Right cardiac atrium (tissue), 5 donors: ENCODE measurements around the gene ANKRD40. TPM values are rescaled to one million over a fixed set of nuclear protein-coding genes. Genes with fewer than 3 reads are reported as not detected.
"Not testable (repeated sequence)": the region's sequence is repeated elsewhere in the genome, so short reads cannot be mapped to it uniquely, and the experiment has no call there.

Experiments used
- ATAC-seq, 2 donors: fragments of 200-7000 bp; cut with Tn5 transposase; one replicate each; pipeline versions ENCODE4 v1.8.0 to v1.9.1; 2020; ENCODE audit warnings: moderate library complexity in 2 of 2, mild to moderate bottlenecking in 1 of 2
- DNase-seq, 3 donors: peaks; one replicate each; pipeline ENCODE4 v3.0.0-alpha.2; 2020
- H3K27ac ChIP-seq: one replicate; pipeline ENCODE4 v1.5.1; 2013; ENCODE audit warnings: mild to moderate bottlenecking, low read length, control low read depth, moderate library complexity
- H3K27me3 ChIP-seq: one replicate; pipeline ENCODE4 v1.6.1; 2013; ENCODE audit not compliant: control insufficient read depth, insufficient read depth
- H3K4me1 ChIP-seq: one replicate; pipeline ENCODE4 v1.6.1; 2013; ENCODE audit warnings: low read length; ENCODE audit not compliant: control insufficient read depth, insufficient read depth
- H3K4me3 ChIP-seq: one replicate; pipeline ENCODE4 v1.5.1; 2013; ENCODE audit warnings: low read length, control low read depth
- H3K9me3 ChIP-seq: one replicate; pipeline ENCODE4 v1.6.1; 2013; ENCODE audit warnings: low read length; ENCODE audit not compliant: control insufficient read depth
- WGBS: extraction: QIAGEN DNeasy Blood & Tissue Kit; methylation state at CpG from one replicate; pipeline ENCODE4 v1.1.7; 2013; 5-methylcytosine and 5-hydroxymethylcytosine counted together
- intact Hi-C, 4 donors: fragments of 100-400 bp; cut with DNase I; formaldehyde crosslinking; loops; one replicate each; pipeline versions ENCODE4 v1.11.0 to v1.14.0; 2022 to 2023
- polyA plus RNA-seq: library from polyadenylated mRNA; stranded (reverse); fragments of 200-250 nt; gene quantifications from one replicate; pipeline ENCODE4 v1.2.3, GENCODE V29; 2013
- total RNA-seq, 4 donors: library from RNA; stranded (reverse); fragmentation: NEBNext Ultra II Directional; extraction: Animal tissue kit (Norgen Biotek cat#: 25700); gene quantifications; one replicate each; pipeline ENCODE4 v1.2.1, GENCODE V29; 2021
- donor health status: healthy with polysubstance abuse.
- donor health status: DM: no; HTN: yes; CAD: no.
- donor health status: DM: no; HTN: no; CAD: no.
- donor health status: DM: no; HTN: yes; CAD: no; lungs with severe emphysema.
- donor health status: DM: yes; HTN: yes; CAD: no.

Gene ANKRD40
- total and polyA plus RNA-seq, 5 donors: 20.5 to 43.7 (median 39.9) TPM

- H3K4me3 ChIP-seq, H3K4me1 ChIP-seq, H3K9me3 ChIP-seq, ATAC-seq, DNase-seq, intact Hi-C loops, H3K27me3 ChIP-seq: not testable (repeated sequence)
- 85% methylated on average over 4 of the region's 4 CpGs for WGBS
- H3K27ac ChIP-seq: peak overlapping the region; percentile 77
These were observed 1.3 kb upstream of the ANKRD40 start for GRCh38 chr17:50709053-50709452.

- Histone ChIP-seq H3K27ac (peak overlapping the region; percentile 99), H3K4me3 (peak overlapping the region; percentile 78), H3K27me3 (no peaks in the 10 kb centered on the region), H3K4me1 (peaks cover 7% of the 10 kb centered on the region), H3K9me3 (no peaks in the 10 kb centered on the region)
- no peak for DNase-seq
- 2% methylated on average over 6 of the region's 6 CpGs for WGBS
- intact Hi-C loops: no loop called here
- peak; percentile 3 to 20 for ATAC-seq
These were observed 611 bp upstream of the ANKRD40 start for GRCh38 chr17:50708050-50709000.

GRCh38 chr17:50703162-50703561 lies 4.6 kb downstream of the ANKRD40 start:
- Histone ChIP-seq H3K27me3 (no peaks in the 10 kb centered on the region), H3K4me3 (no peak overlapping the region), H3K27ac (no peak overlapping the region), H3K9me3 (no peaks in the 10 kb centered on the region), H3K4me1 (no peaks in the 10 kb centered on the region)
- WGBS: 89% methylated on average over 3 of the region's 3 CpGs
- ATAC-seq (no peak), DNase-seq (no peak)
- intact Hi-C loops: no loop called here

GRCh38 chr17:50699410-50699809 lies 8.3 kb downstream of the ANKRD40 start:
- no peak overlapping the region for H3K4me3 ChIP-seq
- H3K9me3 ChIP-seq: no peaks in the 10 kb centered on the region
- H3K27me3 ChIP-seq: no peaks in the 10 kb centered on the region
- no peaks in the 10 kb centered on the region for H3K4me1 ChIP-seq
- DNase-seq (no peak), ATAC-seq (peak in 1 of 2 donors; percentile 9)
- intact Hi-C loops: no loop called here
- WGBS: 80% methylated on average over 7 of the region's 7 CpGs
- H3K27ac ChIP-seq: no peak overlapping the region

GRCh38 chr17:50697663-50698272 lies 9.9 kb downstream of the ANKRD40 start:
- no peak for ATAC-seq
- no peaks in the 10 kb centered on the region for H3K4me1 ChIP-seq
- intact Hi-C loops: no loop called here
- WGBS: 48% methylated on average over 3 of the region's 3 CpGs
- no peaks in the 10 kb centered on the region for H3K9me3 ChIP-seq
- H3K4me3 ChIP-seq: no peak overlapping the region
- H3K27ac ChIP-seq: no peak overlapping the region
- DNase-seq: no peak
- no peaks in the 10 kb centered on the region for H3K27me3 ChIP-seq

GRCh38 chr17:50697062-50697461 lies 10.7 kb downstream of the ANKRD40 start:
- Histone ChIP-seq H3K9me3 (no peaks in the 10 kb centered on the region), H3K4me3 (no peak overlapping the region), H3K27ac (no peak overlapping the region), H3K27me3 (no peaks in the 10 kb centered on the region), H3K4me1 (no peaks in the 10 kb centered on the region)
- DNase-seq (no peak), ATAC-seq (no peak)
- WGBS: 89% methylated on average over 3 of the region's 3 CpGs
- intact Hi-C loops: no loop called here

GRCh38 chr17:50696365-50696879 lies 11.3 kb downstream of the ANKRD40 start:
- intact Hi-C loops: no loop called here
- WGBS: 85% methylated on average over 3 of the region's 3 CpGs
- H3K4me3 ChIP-seq: no peak overlapping the region
- no peak overlapping the region for H3K27ac ChIP-seq
- H3K27me3 ChIP-seq: no peaks in the 10 kb centered on the region
- no peaks in the 10 kb centered on the region for H3K4me1 ChIP-seq
- ATAC-seq: no peak
- no peaks in the 10 kb centered on the region for H3K9me3 ChIP-seq
- no peak for DNase-seq

- intact Hi-C loops: no loop called here
- no peaks in the 10 kb centered on the region for H3K9me3 ChIP-seq
- H3K4me3 ChIP-seq: no peak overlapping the region
- H3K27ac ChIP-seq: no peak overlapping the region
- no peaks in the 10 kb centered on the region for H3K27me3 ChIP-seq
- WGBS: 88% methylated on average over 5 of the region's 5 CpGs
- no peak for DNase-seq
- no peaks in the 10 kb centered on the region for H3K4me1 ChIP-seq
- no peak for ATAC-seq
These were observed 14.6 kb downstream of the ANKRD40 start for GRCh38 chr17:50693036-50693682.

GRCh38 chr17:50692448-50693035 lies 15.2 kb downstream of the ANKRD40 start:
- no peak overlapping the region for H3K4me3 ChIP-seq
- intact Hi-C loops: no loop called here
- 80% methylated on average over 6 of the region's 6 CpGs for WGBS
- no peak for DNase-seq
- H3K27ac ChIP-seq: no peak overlapping the region
- ATAC-seq: no peak
- H3K9me3 ChIP-seq: no peaks in the 10 kb centered on the region
- H3K4me1 ChIP-seq: no peaks in the 10 kb centered on the region
- H3K27me3 ChIP-seq: no peaks in the 10 kb centered on the region

- H3K4me1 ChIP-seq: peaks cover 2% of the 10 kb centered on the region
- DNase-seq: no peak
- 60% methylated on average over 6 of the region's 6 CpGs for WGBS
These were observed 15.9 kb downstream of the ANKRD40 start for GRCh38 chr17:50691550-50692447.

More at GRCh38 chr17:50691550-50692447, 15.9 kb downstream of the ANKRD40 start:
- Histone ChIP-seq H3K4me3 (no peak overlapping the region), H3K9me3 (no peaks in the 10 kb centered on the region), H3K27ac (no peak overlapping the region), H3K27me3 (no peaks in the 10 kb centered on the region)
- no peak for ATAC-seq
- intact Hi-C loops: no loop called here
